Liver (tissue), 3 donors: ENCODE results near the gene GNG3.

Experiments used
- ATF3 ChIP-seq: IDR thresholded peaks from 2 replicates; pipeline ENCODE4 v1.6.1; 2016; ENCODE audit warnings: antibody characterized with exemption
- CTCF ChIP-seq: fragments of 150-350 bp; IDR thresholded peaks from 2 replicates; pipeline ENCODE4 v1.5.1; 2017; ENCODE audit warnings: improper control_type of control experiment, low read depth, low read length; ENCODE audit not compliant: missing input control
- EGR1 ChIP-seq, 2 donors: IDR thresholded peaks; 2 replicates each; pipeline ENCODE4 v1.6.1; 2016 to 2018; ENCODE audit warnings: antibody characterized with exemption in 2 of 2, low read depth in 2 of 2
- GABPA ChIP-seq, 2 donors: IDR thresholded peaks in 1 of 2; conservative IDR thresholded peaks in 1 of 2; 2 replicates each; pipeline ENCODE4 v1.6.1; 2016; ENCODE audit warnings: antibody characterized with exemption in 2 of 2, mild to moderate bottlenecking in 1 of 2, moderate library complexity in 1 of 2
- JUND ChIP-seq, 2 donors: IDR thresholded peaks; 2 replicates each; pipeline ENCODE4 v1.6.1; 2016; ENCODE audit warnings: antibody characterized with exemption in 2 of 2
- RAD21 ChIP-seq, 2 donors: IDR thresholded peaks; 2 replicates each; pipeline ENCODE4 v1.6.1; 2016; ENCODE audit warnings: antibody characterized with exemption in 2 of 2, mild to moderate bottlenecking in 2 of 2
- REST ChIP-seq: IDR thresholded peaks from 2 replicates; pipeline ENCODE4 v1.6.1; 2016; ENCODE audit warnings: antibody characterized with exemption, mild to moderate bottlenecking
- RXRA ChIP-seq, 2 donors: IDR thresholded peaks; 2 replicates each; pipeline ENCODE4 v1.6.1; 2017 to 2018; ENCODE audit warnings: antibody characterized with exemption in 2 of 2, mild to moderate bottlenecking in 1 of 2
- SP1 ChIP-seq: IDR thresholded peaks from 2 replicates; pipeline ENCODE4 v1.6.1; 2018; ENCODE audit warnings: antibody characterized with exemption, mild to moderate bottlenecking
- TAF1 ChIP-seq: conservative IDR thresholded peaks from 2 replicates; pipeline ENCODE4 v1.6.1; 2016; ENCODE audit warnings: antibody characterized with exemption, mild to moderate bottlenecking
- YY1 ChIP-seq: IDR thresholded peaks from 2 replicates; pipeline ENCODE4 v1.6.1; 2016; ENCODE audit warnings: antibody characterized with exemption, mild to moderate bottlenecking
- ZBTB33 ChIP-seq: IDR thresholded peaks from 2 replicates; pipeline ENCODE4 v1.6.1; 2016; ENCODE audit warnings: antibody characterized with exemption
- donor health status: healthy.
- donor health status: healthy.

GRCh38 chr11:62716816-62717215, 9.3 kb downstream of the GNG3 start:
- TF ChIP-seq CTCF (no peak), TAF1 (no peak), EGR1 (IDR thresholded peaks at IDR 0.05; ENCODE audit: low read depth in 2 of 2) (no peak), REST (no peak), RAD21 (IDR thresholded peaks at IDR 0.05) (no peak), JUND (IDR thresholded peaks at IDR 0.05) (no peak), ATF3 (no peak), GABPA (IDR thresholded peaks at IDR 0.05 in 1 of 2, conservative IDR thresholded peaks at IDR 0.05 in 1 of 2) (no peak), YY1 (no peak), SP1 (no peak), ZBTB33 (no peak), RXRA (IDR thresholded peaks at IDR 0.05) (no peak)
